ENCODE data around the gene MAGI2.

Gene MAGI2

DNA sequence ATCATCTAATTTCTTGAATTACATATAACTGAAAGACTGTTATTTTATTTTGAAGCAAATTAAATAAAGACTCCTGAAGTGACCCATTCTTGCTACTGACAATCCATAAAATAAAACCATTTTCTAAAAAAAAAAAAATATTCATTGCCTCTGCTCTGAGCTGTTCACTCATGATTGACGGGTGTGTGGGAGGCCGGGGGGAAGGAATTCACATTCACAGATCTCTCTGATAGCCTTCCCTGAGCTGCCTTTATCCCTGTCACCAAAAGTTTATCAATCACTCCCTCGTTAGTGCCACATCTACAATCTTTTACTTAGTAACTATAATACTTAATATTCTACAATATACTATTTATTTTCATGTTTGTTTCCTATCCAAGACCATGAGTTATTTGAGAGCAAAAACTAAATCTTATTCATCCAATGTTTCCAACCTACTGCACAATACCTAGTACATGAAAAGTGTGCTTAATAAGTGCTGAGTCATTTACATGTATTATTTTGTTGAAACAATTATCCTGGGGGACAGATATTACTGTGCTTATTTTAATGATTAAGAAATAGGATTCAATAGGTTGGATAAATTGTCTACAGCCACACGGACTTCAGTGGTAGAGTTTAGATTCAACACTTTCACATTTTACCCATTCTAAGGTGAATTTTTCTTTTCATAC is 1036.2 kb downstream of the MAGI2 start:
- no peak for DNase-seq (ENCODE audit: low read depth, low spot score)

GRCh38 chr7:78413568-78413967 is 1039.9 kb downstream of the MAGI2 start:
- DNase-seq (ENCODE audit: low read depth, low spot score), result no peak

DNA sequence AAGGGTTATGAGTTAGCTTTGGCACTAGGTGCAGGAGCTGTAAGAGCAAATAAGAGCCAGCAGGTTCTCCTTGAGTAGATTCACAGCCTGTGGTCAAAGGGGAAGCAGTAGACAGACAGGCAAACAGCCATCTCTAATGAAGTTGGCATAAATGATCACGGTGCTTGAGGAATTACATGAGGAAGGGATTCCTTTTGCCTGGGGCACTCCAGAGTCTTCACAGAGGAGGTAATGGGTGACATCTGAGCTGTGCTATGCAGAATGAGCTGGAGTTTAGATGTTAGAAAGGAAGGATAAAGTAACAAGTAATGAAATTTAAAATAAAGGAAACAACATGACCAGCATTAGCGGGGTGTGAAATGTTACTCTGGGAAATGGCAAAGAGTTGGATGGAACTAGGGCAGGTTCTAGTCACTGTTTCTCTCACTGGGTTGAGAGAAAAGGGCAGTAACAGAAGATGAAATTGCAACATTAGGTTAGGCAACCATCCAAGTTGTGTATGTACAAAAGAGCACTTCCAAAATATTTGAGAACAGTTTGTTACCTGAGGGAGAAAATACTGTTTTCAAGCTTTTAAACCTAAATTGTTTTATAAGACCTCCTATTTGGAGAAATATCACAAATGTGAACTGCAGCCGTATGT is 1041.1 kb downstream of the MAGI2 start:
- peak; percentile 16 for DNase-seq (ENCODE audit: low read depth, low spot score)

DNA sequence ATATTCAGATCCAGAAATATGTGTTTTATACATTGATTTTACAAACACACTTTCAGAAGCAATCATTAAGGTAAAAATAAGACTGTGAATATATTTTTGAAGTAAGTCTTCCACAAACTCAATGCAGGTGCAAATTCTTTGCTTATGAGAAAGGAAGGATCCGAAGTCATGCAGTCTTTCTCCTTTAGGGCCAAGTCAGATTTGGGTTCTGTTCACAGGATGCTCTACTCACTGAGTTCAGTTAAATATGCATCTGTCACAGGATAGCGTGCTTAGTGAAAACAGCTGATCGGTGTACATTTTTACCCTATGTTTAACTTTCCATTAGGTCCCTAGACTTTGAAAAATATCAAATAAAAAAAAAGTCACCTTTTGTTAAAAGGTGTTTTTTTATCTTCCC is 1046.4 kb downstream of the MAGI2 start:
- DNase-seq (ENCODE audit: low read depth, low spot score), result no peak

DNA sequence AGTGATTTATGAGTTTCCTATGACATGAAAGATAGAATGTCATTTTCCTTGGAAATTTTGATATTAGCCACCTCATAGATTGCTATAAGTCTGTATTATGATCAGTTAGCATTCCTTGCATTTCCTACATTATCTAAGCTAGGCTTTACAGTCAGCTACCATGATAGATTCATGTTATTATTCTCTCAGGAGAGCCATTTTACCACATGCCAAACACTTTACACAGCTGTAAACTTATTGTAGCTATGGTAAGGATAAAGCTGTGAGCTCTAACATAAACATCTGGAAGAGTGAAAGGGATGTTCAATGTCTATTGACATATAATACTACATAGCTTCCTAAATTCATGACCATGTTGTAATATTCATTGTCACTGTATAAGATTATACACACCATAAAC is 1046.9 kb downstream of the MAGI2 start:
- no peak for DNase-seq (ENCODE audit: low read depth, low spot score)

DNA sequence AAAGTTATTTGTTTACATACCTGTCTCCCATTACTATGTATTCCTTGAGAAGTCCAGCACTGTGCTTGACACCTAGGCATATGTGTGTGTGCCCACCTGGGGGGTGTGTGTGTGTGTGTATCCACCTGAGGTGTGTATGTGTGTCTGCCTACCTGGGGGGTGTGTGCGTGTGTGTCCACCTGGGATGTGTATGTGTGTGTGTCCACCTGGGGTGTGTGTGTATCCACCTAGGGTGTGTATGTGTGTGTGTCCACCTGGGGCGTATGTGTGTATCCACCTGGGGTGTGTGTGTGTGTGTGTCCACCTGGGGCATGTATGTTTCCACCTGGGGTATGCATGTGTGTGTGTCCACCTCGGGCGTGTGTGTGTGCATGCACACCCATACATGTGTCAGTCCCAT is 1051.4 kb downstream of the MAGI2 start:
- no peak for DNase-seq (ENCODE audit: low read depth, low spot score)

DNA sequence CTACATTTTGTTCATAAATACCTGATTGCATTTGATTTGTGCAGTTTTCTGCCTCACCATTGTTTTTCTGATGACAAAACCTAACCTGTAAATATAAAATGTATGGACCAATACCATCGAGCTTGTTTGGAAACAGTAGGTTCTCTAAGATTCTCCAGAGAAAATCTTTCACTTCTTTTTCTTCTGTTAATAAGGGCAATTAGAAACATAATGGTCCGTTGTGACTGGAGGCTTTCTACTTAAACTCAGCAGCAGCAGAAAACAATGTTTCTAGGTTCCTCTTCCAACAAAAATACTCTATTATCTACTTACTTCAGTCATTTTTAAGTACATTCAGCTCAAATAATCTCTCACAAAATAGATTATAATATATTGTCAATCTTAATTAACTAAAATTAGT is 1053.4 kb downstream of the MAGI2 start:
- no peak for DNase-seq (ENCODE audit: low read depth, low spot score)

DNA sequence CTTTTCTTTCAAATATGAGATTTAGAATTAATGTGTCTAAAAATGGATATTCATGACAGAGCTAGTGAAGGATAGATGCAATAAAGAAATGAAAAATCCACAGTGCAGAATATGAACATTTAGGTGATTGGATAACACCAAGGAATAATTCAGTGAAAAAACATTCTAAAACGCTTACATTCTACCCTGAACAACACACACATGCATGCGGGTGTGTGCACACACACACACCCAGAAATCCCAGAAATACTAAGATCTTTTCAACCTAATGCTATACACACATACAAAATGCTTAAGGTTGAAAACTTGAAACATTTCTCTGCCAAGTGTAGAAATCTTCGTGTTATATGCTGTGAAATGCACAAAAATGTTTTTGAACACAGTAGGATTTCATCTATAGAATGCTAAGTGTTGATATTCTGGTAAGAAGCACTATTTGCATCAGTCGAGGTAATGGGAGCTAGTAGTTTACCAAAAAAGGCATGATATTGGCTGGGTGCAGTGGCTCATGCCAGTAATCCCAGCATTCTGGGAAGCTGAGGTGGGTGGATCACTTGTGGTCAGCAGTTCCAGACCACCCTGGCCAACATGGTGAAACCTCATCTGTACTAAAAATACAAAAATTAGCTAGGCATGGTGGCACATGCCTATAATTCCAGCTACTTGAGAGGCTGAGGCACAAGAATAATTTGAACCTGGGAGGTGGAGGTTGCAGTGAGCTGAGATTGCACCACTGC is 1054.3 kb downstream of the MAGI2 start:
- no peak for DNase-seq (ENCODE audit: low read depth, low spot score)

DNA sequence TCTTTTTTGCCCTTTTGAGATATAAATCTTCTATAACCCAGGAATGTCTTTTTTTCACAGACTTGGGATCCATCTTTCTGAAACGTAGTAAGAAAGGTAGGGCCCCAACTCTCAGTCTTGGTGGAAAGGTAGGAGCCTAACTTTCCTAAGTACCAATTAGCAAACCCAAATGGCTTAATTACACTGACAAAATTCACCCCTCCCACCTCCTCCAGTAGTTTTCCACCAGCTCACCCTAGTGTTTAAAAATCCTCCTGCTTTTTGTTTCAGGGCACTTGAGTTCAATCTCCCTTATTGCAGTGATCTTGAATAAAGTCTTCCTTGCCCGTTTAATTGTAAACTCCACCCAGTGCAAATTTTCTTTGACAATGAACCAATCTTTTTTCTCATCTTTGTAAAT is 1054.9 kb downstream of the MAGI2 start:
- DNase-seq (ENCODE audit: low read depth, low spot score), result peak; percentile 5

- no peak for DNase-seq (ENCODE audit: low read depth, low spot score)
Measured at GRCh38 chr7:78398081-78398480, 1055.4 kb downstream of the MAGI2 start.

DNA sequence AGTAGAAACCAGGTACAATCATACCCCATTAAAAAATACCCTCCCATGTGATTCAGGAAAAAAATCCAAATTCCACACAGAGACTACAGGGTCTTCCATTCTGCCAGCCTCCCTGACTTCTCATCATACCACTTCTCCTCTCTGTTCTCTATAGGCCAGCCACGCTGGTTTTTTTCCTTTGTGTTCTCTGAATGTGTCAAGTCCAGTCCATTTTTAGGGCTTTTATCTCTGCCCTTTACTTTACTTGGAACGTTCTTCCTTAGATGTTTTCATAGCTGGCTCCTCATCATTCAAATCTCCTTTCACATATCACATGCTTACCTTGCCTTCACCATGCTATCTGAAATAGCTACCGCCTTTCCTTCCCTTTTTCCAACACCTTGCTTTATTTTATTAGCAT is 1057.3 kb downstream of the MAGI2 start:
- no peak for DNase-seq (ENCODE audit: low read depth, low spot score)

GRCh38 chr7:78395298-78396036 is 1058.0 kb downstream of the MAGI2 start:
- DNase-seq (ENCODE audit: low read depth, low spot score), result no peak

GRCh38 chr7:78389022-78389421 is 1064.4 kb downstream of the MAGI2 start:
- DNase-seq (ENCODE audit: low read depth, low spot score), result no peak

DNA sequence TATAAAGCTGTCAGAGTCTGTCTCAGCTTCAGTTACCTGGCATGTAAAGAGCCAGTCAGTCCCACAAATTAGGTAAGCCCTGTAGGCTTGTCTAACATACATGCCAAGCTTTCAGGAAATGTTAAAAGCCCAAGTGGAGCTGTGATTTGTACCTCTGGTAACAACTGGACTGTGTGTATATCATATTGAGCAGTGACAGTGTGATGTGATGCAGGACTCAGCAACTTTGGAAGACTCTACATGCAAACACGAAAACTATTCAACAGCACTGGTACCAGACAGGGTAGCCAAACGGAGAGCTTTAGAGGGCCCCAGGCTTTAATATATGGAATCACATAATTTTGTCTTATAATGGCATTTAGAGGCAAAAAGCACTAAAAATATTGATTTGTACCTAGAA is 1066.9 kb downstream of the MAGI2 start:
- DNase-seq (ENCODE audit: low read depth, low spot score), result no peak

DNA sequence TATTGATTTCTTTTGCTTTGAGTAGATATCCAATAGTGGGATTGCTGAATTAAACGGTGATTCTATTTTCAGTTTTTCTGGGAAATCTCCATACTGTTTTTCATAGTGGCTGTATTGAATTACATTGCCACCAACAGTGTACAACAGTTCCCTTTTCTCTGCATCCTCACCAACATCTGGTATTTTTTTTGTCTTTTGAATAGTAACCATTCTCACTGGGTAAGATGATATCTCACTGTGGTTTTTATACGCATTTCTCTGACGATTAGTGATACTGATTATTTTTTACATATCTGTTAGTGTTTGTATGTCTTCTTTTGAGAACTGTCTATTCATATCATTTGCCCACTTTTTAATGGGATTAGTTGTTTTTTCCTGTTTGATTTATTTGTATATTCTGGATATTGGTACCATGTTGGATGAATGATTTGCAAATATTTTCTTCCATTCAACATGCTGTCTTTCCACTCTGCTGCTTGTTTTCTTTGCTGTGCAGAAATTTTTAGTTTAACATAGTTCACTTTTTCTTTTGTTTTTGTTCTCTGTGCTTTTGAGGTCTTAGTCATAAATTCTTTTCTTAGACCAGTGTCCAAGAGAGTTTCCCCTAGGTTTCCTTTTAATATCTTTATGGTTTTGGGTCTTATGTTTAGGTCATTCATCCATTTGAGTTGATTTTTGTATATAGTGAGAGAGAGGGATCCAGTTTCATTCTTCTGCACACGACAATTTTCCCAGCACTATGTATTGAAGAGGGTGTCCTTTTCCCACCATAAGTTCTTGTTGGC is 1070.2 kb downstream of the MAGI2 start:
- DNase-seq (ENCODE audit: low read depth, low spot score), result no peak

- DNase-seq (ENCODE audit: low read depth, low spot score), result no peak
Measured at GRCh38 chr7:78379148-78379547, 1074.3 kb downstream of the MAGI2 start.

GRCh38 chr7:78377532-78377931 is 1075.9 kb downstream of the MAGI2 start:
- no peak for DNase-seq (ENCODE audit: low read depth, low spot score)

- no peak for DNase-seq (ENCODE audit: low read depth, low spot score)
Measured at GRCh38 chr7:78370936-78371335, 1082.5 kb downstream of the MAGI2 start.

DNA sequence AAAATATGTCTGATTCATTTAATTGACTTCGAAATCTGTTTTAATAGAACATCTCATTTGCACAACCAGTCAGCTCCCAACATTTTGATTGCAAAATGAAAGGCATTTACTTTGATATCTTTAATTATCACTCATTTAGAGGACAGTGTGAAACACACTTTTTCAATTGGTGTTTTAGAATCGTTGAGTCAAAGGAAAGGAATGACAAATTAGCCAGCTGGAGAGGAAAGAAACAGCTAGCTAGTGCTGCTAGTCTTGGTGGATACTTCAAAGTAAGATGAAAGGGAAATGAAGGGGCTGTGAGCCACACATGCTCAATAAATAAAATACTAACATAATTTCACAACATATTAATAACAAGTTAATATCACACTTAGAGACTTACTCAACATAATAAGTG is 1084.7 kb downstream of the MAGI2 start:
- DNase-seq (ENCODE audit: low read depth, low spot score), result no peak

DNA sequence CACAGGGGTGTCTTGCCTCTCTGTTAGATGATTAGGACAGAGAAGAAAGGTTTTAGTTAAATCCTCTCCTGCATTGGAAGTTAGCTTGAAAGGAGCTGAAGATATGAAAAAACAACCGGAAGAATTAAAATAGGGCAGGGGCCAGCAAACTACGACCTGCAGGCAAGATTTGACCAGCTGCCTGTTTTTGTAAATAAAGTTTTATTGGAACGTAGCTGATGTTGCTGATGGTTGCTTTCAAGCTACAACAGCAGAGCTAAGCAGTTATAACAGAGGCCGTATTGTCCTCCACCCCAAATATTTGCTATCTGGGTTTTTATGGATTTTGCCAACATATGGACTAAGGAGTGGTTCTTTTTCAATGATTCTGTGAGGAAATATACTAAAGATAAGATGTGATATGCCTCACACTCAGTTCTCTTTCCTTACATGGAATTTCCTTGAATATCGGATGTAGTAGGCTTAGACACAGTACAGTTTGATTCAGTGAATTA is 1086.1 kb downstream of the MAGI2 start:
- no peak for DNase-seq (ENCODE audit: low read depth, low spot score)

DNA sequence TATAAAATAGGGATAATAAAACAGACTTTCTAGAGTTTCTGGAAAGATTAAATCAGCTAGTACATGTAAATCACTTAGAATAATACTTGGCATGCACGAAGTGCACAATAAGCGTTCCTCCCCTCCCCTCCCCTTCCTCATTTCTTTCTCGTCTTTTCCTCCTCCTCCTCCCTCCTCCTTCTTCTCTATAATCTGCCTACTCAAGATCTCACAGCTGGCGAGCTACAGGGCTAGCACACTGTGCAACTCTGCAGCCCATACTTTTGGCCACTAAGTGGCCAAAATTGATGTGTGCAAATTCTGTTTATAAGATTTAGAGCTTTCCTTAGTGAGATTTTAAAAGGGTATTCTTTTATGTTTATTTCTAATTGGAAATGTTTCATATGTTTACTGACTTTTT is 1089.6 kb downstream of the MAGI2 start:
- DNase-seq (ENCODE audit: low read depth, low spot score), result no peak
